GM12878 (cell line): ENCODE data around the gene NUP210L. TPM values are rescaled to one million over a fixed set of nuclear protein-coding genes. Genes with fewer than 3 reads are reported as not detected.

Experiments
- ATF3 ChIP-seq: IDR thresholded peaks from 2 replicates; pipeline ENCODE4 v1.6.1; 2011; ENCODE audit warnings: low read depth, mild to moderate bottlenecking, low read length, moderate library complexity, borderline replicate concordance; ENCODE audit errors: extremely low read depth
- BACH1 ChIP-seq: fragments of 450-650 bp; IDR thresholded peaks from 2 replicates; pipeline ENCODE4 v1.6.1; 2017; ENCODE audit warnings: mild to moderate bottlenecking, borderline replicate concordance
- CBX5 ChIP-seq: sonication (generic); IDR thresholded peaks from 2 replicates; pipeline ENCODE4 v1.6.1; 2016; ENCODE audit warnings: low read depth, moderate library complexity, mild to moderate bottlenecking, inconsistent platforms
- CEBPB ChIP-seq, 2 experiments: fragments of 150-350 bp in 1 of 2; IDR thresholded peaks; 2 replicates each; pipeline ENCODE4 v1.6.1; 2012 to 2014; ENCODE audit warnings: low read depth in 2 of 2, low read length in 2 of 2, borderline replicate concordance in 1 of 2, inconsistent platforms in 1 of 2
- CUX1 ChIP-seq: IDR thresholded peaks from 2 replicates; pipeline ENCODE4 v1.6.1; 2012; ENCODE audit warnings: improper control_type of control experiment, low read depth, low read length; ENCODE audit not compliant: insufficient replicate concordance
- E4F1 ChIP-seq: fragments of 450-650 bp; IDR thresholded peaks from 2 replicates; pipeline ENCODE4 v1.6.1; 2018; ENCODE audit warnings: borderline replicate concordance, mild to moderate bottlenecking; ENCODE audit not compliant: partially characterized antibody
- IKZF1 ChIP-seq: fragments of 450-650 bp; conservative IDR thresholded peaks from 2 replicates; pipeline ENCODE4 v1.6.1; 2017; ENCODE audit warnings: antibody characterized with exemption, mild to moderate bottlenecking
- KDM1A ChIP-seq: fragments of 200-600 bp; sonication (generic); IDR thresholded peaks from 2 replicates; pipeline ENCODE4 v1.6.1; 2016; ENCODE audit warnings: borderline replicate concordance
- MTA2 ChIP-seq: fragments of 450-650 bp; IDR thresholded peaks from 2 replicates; pipeline ENCODE4 v1.6.1; 2016; ENCODE audit warnings: low read depth, mild to moderate bottlenecking, moderate library complexity
- MTA3 ChIP-seq: IDR thresholded peaks from 2 replicates; pipeline ENCODE4 v1.6.1; 2012; ENCODE audit warnings: low read length, inconsistent platforms, borderline replicate concordance
- MYB ChIP-seq: fragments of 150-350 bp; IDR thresholded peaks from 2 replicates; pipeline ENCODE4 v1.6.1; 2014; ENCODE audit warnings: mild to moderate bottlenecking, low read depth, low read length, borderline replicate concordance
- NFYB ChIP-seq: IDR thresholded peaks from 2 replicates; pipeline ENCODE4 v1.6.1; 2011; ENCODE audit warnings: low read depth, mild to moderate bottlenecking, low read length, improper control_type of control experiment, moderate library complexity; ENCODE audit not compliant: insufficient read depth
- PAX5 ChIP-seq: IDR thresholded peaks from 2 replicates; pipeline ENCODE4 v1.6.1; 2011; ENCODE audit warnings: low read depth, low read length, borderline replicate concordance
- POLR2AphosphoS5 ChIP-seq: IDR thresholded peaks from 2 replicates; pipeline ENCODE4 v1.6.1; 2011; ENCODE audit warnings: mild to moderate bottlenecking, low read length, inconsistent platforms
- RBBP5 ChIP-seq: fragments of 200-600 bp; sonication (generic); conservative IDR thresholded peaks from 2 replicates; pipeline ENCODE4 v1.6.1; 2016
- RUNX3 ChIP-seq: IDR thresholded peaks from 2 replicates; pipeline ENCODE4 v1.6.1; 2012; ENCODE audit warnings: low read length, inconsistent platforms
- SMC3 ChIP-seq: IDR thresholded peaks from 2 replicates; pipeline ENCODE4 v1.6.1; 2011; ENCODE audit warnings: low read length, improper control_type of control experiment, borderline replicate concordance
- TARDBP ChIP-seq: IDR thresholded peaks from 2 replicates; pipeline ENCODE4 v1.6.1; 2016; ENCODE audit warnings: borderline replicate concordance
- TCF7 ChIP-seq: IDR thresholded peaks from 2 replicates; pipeline ENCODE4 v1.6.1; 2014; ENCODE audit warnings: antibody characterized with exemption, borderline replicate concordance
- USF2 ChIP-seq: IDR thresholded peaks from 2 replicates; pipeline ENCODE4 v1.6.1; 2011; ENCODE audit warnings: low read depth, low read length, improper control_type of control experiment, borderline replicate concordance
- polyA plus RNA-seq, 11 experiments: library from polyadenylated mRNA; depleted of rRNA in 4 of 11; unstranded in 6 of 11; stranded (reverse) in 5 of 11; fragments of >200 nt; fragmentation: Nextera tagmentation in 4 of 11; fragmentation: Illumina TruSeq in 1 of 11; extraction: Ambion mirVana in 4 of 11; extraction: Trizol in 1 of 11; gene quantifications; 1 replicate in 1 of 11; 2 replicates in 10 of 11; pipeline versions ENCODE4 v1.2.1 to v1.2.3, GENCODE V29; 2011 to 2016; ENCODE audit warnings: inconsistent platforms in 2 of 11, missing spikeins in 2 of 11, low read depth in 1 of 11
- total RNA-seq, 4 experiments: library from RNA; depleted of rRNA in 3 of 4; stranded (reverse); fragments of >200 nt in 3 of 4; fragmentation: Illumina TruSeq in 1 of 4; extraction: Trizol in 1 of 4; gene quantifications; 2 replicates each; pipeline versions ENCODE4 v1.2.1 to v1.2.3, GENCODE V29; 2013 to 2021

The NUP210L gene
- total and polyA plus RNA-seq, 10 of the 15 experiments (the other 5 are each of a cell fraction or from before 2014, with no cell fraction given): 0.04 to 0.08 (median 0.07) TPM; not detected in 7

GRCh38 chr1:153990468-153991150, 164.3 kb downstream of the NUP210L start, which contains the start of gene RPS27 (continued):
- TF ChIP-seq E4F1 (peak; percentile 91), IKZF1 (peak; percentile 86), POLR2AphosphoS5 (peak; percentile 100), TCF7 (peak; percentile 99), MTA3 (peak; percentile 93; the same call in 1 of the 2 replicates), SMC3 (no peak), CUX1 (no peak), TARDBP (0 out of 2 replicates have a peak, but pooled peaks have one; percentile 52), MTA2 (no peak), CBX5 (peak; percentile 57; the same call in 1 of the 2 replicates), PAX5 (peak; percentile 68; the same call in 1 of the 2 replicates), RUNX3 (peak; percentile 74), NFYB (no peak), CEBPB (IDR thresholded peaks at IDR 0.05; ENCODE audit: borderline replicate concordance in 1 of 2, low read depth in 2 of 2, low read length in 2 of 2) (no peak), MYB (no peak), BACH1 (peak; percentile 84), KDM1A (no peak), USF2 (no peak), RBBP5 (no peak), ATF3 (no peak)
